Spleen (tissue), 13 donors: Measurements from ENCODE around the gene FOXE1. TPM values are rescaled to one million over a fixed set of nuclear protein-coding genes. Genes with fewer than 3 reads are reported as not detected.

ENCODE experiments used
- DNase-seq: peaks from one replicate; pipeline ENCODE4 v3.0.0-alpha.2; 2020
- H3K27ac ChIP-seq, 8 donors: fragments of 200-600 bp; sonication (generic) in 7 of 8; 1 replicate in 4 of 8; 2 replicates in 4 of 8; pipeline versions ENCODE4 v1.5.0 to v1.8.0; 2016 to 2021; ENCODE audit warnings: inconsistent platforms in 4 of 8, mild to moderate bottlenecking in 4 of 8, moderate library complexity in 1 of 8
- H3K27me3 ChIP-seq, 7 donors: fragments of 200-600 bp; sonication (generic) in 6 of 7; replicated peaks in 1 of 7; 1 replicate in 4 of 7; 2 replicates in 3 of 7; pipeline versions ENCODE4 v1.5.0 to v1.8.0; 2016 to 2021; ENCODE audit warnings: inconsistent platforms in 3 of 7, mild to moderate bottlenecking in 1 of 7
- H3K36me3 ChIP-seq, 6 donors: fragments of 200-600 bp; sonication (generic) in 5 of 6; 1 replicate in 4 of 6; 2 replicates in 2 of 6; pipeline versions ENCODE4 v1.5.0 to v1.8.0; 2016 to 2021; ENCODE audit warnings: inconsistent platforms in 2 of 6
- H3K4me1 ChIP-seq, 6 donors: fragments of 200-600 bp; sonication (generic) in 5 of 6; 1 replicate in 3 of 6; 2 replicates in 3 of 6; pipeline versions ENCODE4 v1.5.0 to v1.8.0; 2016 to 2021; ENCODE audit warnings: inconsistent platforms in 3 of 6
- H3K4me3 ChIP-seq, 8 donors: fragments of 200-600 bp; sonication (generic) in 7 of 8; 1 replicate in 4 of 8; 2 replicates in 4 of 8; pipeline versions ENCODE4 v1.5.0 to v1.8.0; 2016 to 2021; ENCODE audit warnings: inconsistent platforms in 4 of 8, mild to moderate bottlenecking in 4 of 8, moderate library complexity in 2 of 8
- H3K9me3 ChIP-seq, 8 donors: fragments of 200-600 bp; sonication (generic) in 7 of 8; 1 replicate in 4 of 8; 2 replicates in 4 of 8; pipeline versions ENCODE4 v1.5.0 to v1.8.0; 2016 to 2021; ENCODE audit warnings: inconsistent platforms in 4 of 8
- CTCF ChIP-seq, 11 experiments: fragments of 200-600 bp in 7 of 11; fragments of 450-650 bp in 4 of 11; sonication (generic) in 4 of 11; IDR thresholded peaks in 8 of 11; conservative IDR thresholded peaks in 3 of 11; 1 replicate in 7 of 11; 2 replicates in 4 of 11; pipeline versions ENCODE4 v1.4.0 to v1.8.0; 2016 to 2021; ENCODE audit warnings: antibody characterized with exemption in 11 of 11, inconsistent platforms in 4 of 11, mild to moderate bottlenecking in 1 of 11
- POLR2A ChIP-seq, 3 donors: fragments of 450-650 bp; IDR thresholded peaks; one replicate each; pipeline ENCODE4 v1.5.1; 2017; ENCODE audit warnings: antibody characterized with exemption in 3 of 3, mild to moderate bottlenecking in 1 of 3
- POLR2AphosphoS5 ChIP-seq, 3 donors: sonication (generic); formaldehyde crosslinking; IDR thresholded peaks; one replicate each; pipeline ENCODE4 v1.5.1; 2017; ENCODE audit warnings: antibody characterized with exemption in 3 of 3
- WGBS, 5 donors: extraction: QIAGEN DNeasy Blood & Tissue Kit in 3 of 5; methylation state at CpG; one replicate each; pipeline versions ENCODE4 v1.1.5 to v1.1.7; 2013 to 2018; 5-methylcytosine and 5-hydroxymethylcytosine counted together
- intact Hi-C: fragments of 100-400 bp; cut with DNase I; formaldehyde crosslinking; loops from one replicate; pipeline ENCODE4 v1.15.0; 2023; ENCODE audit warnings: low total_unique reads
- long read RNA-seq, 2 donors: transcript quantifications; one replicate each; lab custom pipeline, GENCODE V29; 2026
- polyA plus RNA-seq, 3 donors: library from polyadenylated mRNA; stranded (reverse); fragments of 200-250 nt; gene quantifications; one replicate each; pipeline ENCODE4 v1.2.1, GENCODE V29; 2013
- total RNA-seq, 7 donors: library from RNA; depleted of rRNA in 3 of 7; stranded (reverse); fragments of >200 nt in 3 of 7; fragmentation: NEBNext Ultra II Directional in 4 of 7; extraction: Animal tissue kit (Norgen Biotek cat#: 25700) in 4 of 7; gene quantifications; one replicate each; pipeline versions ENCODE4 v1.1.0 to v1.2.1, GENCODE V29; 2016 to 2021
- donor health status: healthy with polysubstance abuse.
- donor health status: DM: no; HTN: no; CAD: no; lungs with moderate emphysema.
- donor health status: DM: no; HTN: no; CAD: no.
- donor health status: Bipolar disorder and iron deficiency.
- donor health status: healthy.
- donor health status: DM: no; HTN: no; CAD: no.
- donor health status: DM: yes; HTN: yes; CAD: no.

FOXE1 gene
- total RNA-seq = not detected
- polyA plus RNA-seq = under 1 TPM; 0.02 to 0.04 (median 0.03) TPM
- long read RNA-seq, donor 1 = 0 reads
- long read RNA-seq, donor 2 = 0 reads

GRCh38 chr9:97853056-97853843, at the start of gene FOXE1:
FOXE1 (plus strand) TSS chr9:97853226; CDS start chr9:97853915, 689 bp downstream.
- TF ChIP-seq POLR2A (IDR thresholded peaks at IDR 0.05) = no peak
- no peak for TF ChIP-seq POLR2AphosphoS5 (IDR thresholded peaks at IDR 0.05)
- TF ChIP-seq CTCF (IDR thresholded peaks at IDR 0.05 in 8 of 11, conservative IDR thresholded peaks at IDR 0.05 in 3 of 11) = no peak
- WGBS, 5 donors = 2 to 4% (median 2%) methylated on average over 35 to 83 of the region's 83 CpGs
- Histone ChIP-seq H3K4me3 (peak within 1 kb of the TSS; percentile 18 to 79 (median 48)), H3K27me3 (peaks cover 25 to 100% (median 100%) of the 10 kb centered on the region in 7 donors), H3K36me3 (no peaks in the 10 kb centered on the region), H3K9me3 (peaks cover 0 to 8% (median 0%) of the 10 kb centered on the region in 8 donors), H3K27ac (no peak within 1 kb of the TSS), H3K4me1 (peaks cover 16 to 65% (median 56%) of the 10 kb centered on the region in 6 donors)
- intact Hi-C loops = no loop called here
- no peak for DNase-seq

- Histone ChIP-seq H3K36me3 (no peaks in the 10 kb centered on the region), H3K9me3 (no peaks in the 10 kb centered on the region), H3K4me1 (peaks cover 0 to 15% (median 12%) of the 10 kb centered on the region in 6 donors), H3K27me3 (peaks cover 0 to 87% (median 20%) of the 10 kb centered on the region in 7 donors), H3K27ac (peak overlapping the region in 1 of 8 donors; percentile 72), H3K4me3 (peak overlapping the region in 7 of 8 donors; percentile 44 to 77 (median 54))
- intact Hi-C loops = no loop called here
- TF ChIP-seq POLR2AphosphoS5 (IDR thresholded peaks at IDR 0.05) (no peak), CTCF (IDR thresholded peaks at IDR 0.05 in 8 of 11, conservative IDR thresholded peaks at IDR 0.05 in 3 of 11) (no peak), POLR2A (IDR thresholded peaks at IDR 0.05) (no peak)
- no peak for DNase-seq
- WGBS, 5 donors = 77 to 88% (median 83%) methylated on average over 5 of the region's 5 CpGs
These were observed 49.0 kb upstream of the FOXE1 start for GRCh38 chr9:97804059-97804365.

- Histone ChIP-seq H3K27ac (no peak overlapping the region), H3K36me3 (no peaks in the 10 kb centered on the region), H3K9me3 (no peaks in the 10 kb centered on the region), H3K27me3 (peaks cover 0 to 85% (median 20%) of the 10 kb centered on the region in 7 donors), H3K4me1 (peaks cover 0 to 15% (median 12%) of the 10 kb centered on the region in 6 donors), H3K4me3 (no peak overlapping the region)
- no peak for TF ChIP-seq CTCF (IDR thresholded peaks at IDR 0.05 in 8 of 11, conservative IDR thresholded peaks at IDR 0.05 in 3 of 11)
- TF ChIP-seq POLR2AphosphoS5 (IDR thresholded peaks at IDR 0.05) = no peak
- no peak for TF ChIP-seq POLR2A (IDR thresholded peaks at IDR 0.05)
- DNase-seq = no peak
- intact Hi-C loops = no loop called here
- 48 to 78% (median 58%) methylated on average over 2 of the region's 2 CpGs for WGBS, 5 donors
These were observed 46.3 kb upstream of the FOXE1 start for GRCh38 chr9:97806721-97807120.

GRCh38 chr9:97807681-97808080, 45.3 kb upstream of the FOXE1 start:
- Histone ChIP-seq H3K27ac (no peak overlapping the region), H3K4me1 (peaks cover 0 to 15% (median 12%) of the 10 kb centered on the region in 6 donors), H3K36me3 (no peaks in the 10 kb centered on the region), H3K9me3 (peaks cover 0 to 3% (median 0%) of the 10 kb centered on the region in 8 donors), H3K4me3 (no peak overlapping the region), H3K27me3 (peaks cover 0 to 75% (median 20%) of the 10 kb centered on the region in 7 donors)
- DNase-seq = no peak
- TF ChIP-seq POLR2A (IDR thresholded peaks at IDR 0.05) = no peak
- TF ChIP-seq POLR2AphosphoS5 (IDR thresholded peaks at IDR 0.05) = no peak
- TF ChIP-seq CTCF (IDR thresholded peaks at IDR 0.05 in 8 of 11, conservative IDR thresholded peaks at IDR 0.05 in 3 of 11) = no peak
- intact Hi-C loops = no loop called here
- 53 to 73% (median 65%) methylated on average over 2 of the region's 2 CpGs for WGBS, 5 donors
